Panc1 (cell line): ENCODE data around the gene AFDN. TPM values are rescaled to one million over a fixed set of nuclear protein-coding genes. Genes with fewer than 3 reads are reported as not detected.
A peak's percentile ranks its signal among the peaks of the same experiment; 100 is the strongest.

ENCODE experiments used
- ATAC-seq: fragments of 200-7000 bp; cut with Tn5 transposase; 2 replicates; pipeline ENCODE4 v1.9.1; 2020; ENCODE audit warnings: mild to moderate bottlenecking, moderate library complexity
- BruUV-seq: library from RNA; stranded (reverse); fragments of 400-500 nt; replicated peaks from 2 replicates; lab custom pipeline; 2021; lab: Mats Ljungman, UMichigan
- CTCF ChIA-PET: fragments of 300-600 bp; sonication (Branson Sonifier 250); formaldehyde crosslinking; loops from one replicate; lab custom pipeline; 2022; ENCODE audit warnings: antibody characterized with exemption; lab: Charles Lee
- POLR2A ChIA-PET: fragments of 300-600 bp; sonication (Branson Sonifier 250); formaldehyde crosslinking; loops from one replicate; lab custom pipeline; 2022; ENCODE audit warnings: antibody characterized with exemption; lab: Charles Lee
- DNase-seq: peaks from one replicate; pipeline ENCODE4 v3.0.0-alpha.2; 2010; ENCODE audit warnings: low read depth, low spot score
- H3K27ac ChIP-seq: 2 replicates; pipeline ENCODE4 v1.5.1; 2011; ENCODE audit warnings: mild to moderate bottlenecking, low read length, inconsistent platforms
- H3K27me3 ChIP-seq: fragments of 200-500 bp; sonication (Bioruptor generic); 2 replicates; pipeline ENCODE4 v1.6.0; 2014; ENCODE audit warnings: low read length, inconsistent platforms; ENCODE audit not compliant: control insufficient read depth, insufficient read depth
- H3K36me3 ChIP-seq: fragments of 200-500 bp; sonication (Bioruptor generic); 2 replicates; pipeline ENCODE4 v1.5.1; 2014; ENCODE audit warnings: inconsistent platforms, mild to moderate bottlenecking, low read length, moderate library complexity; ENCODE audit not compliant: control insufficient read depth, insufficient read depth
- H3K4me1 ChIP-seq: 2 replicates; pipeline ENCODE4 v1.5.1; 2011; ENCODE audit warnings: inconsistent platforms, mild to moderate bottlenecking, low read length, moderate library complexity; ENCODE audit not compliant: control insufficient read depth, insufficient read depth
- H3K4me3 ChIP-seq, 2 experiments: 2 replicates each; pipeline ENCODE4 v1.5.1; 2011 to 2012; ENCODE audit warnings: low read depth in 2 of 2, low read length in 2 of 2, mild to moderate bottlenecking in 2 of 2, inconsistent platforms in 1 of 2, moderate library complexity in 1 of 2
- H3K9me3 ChIP-seq: fragments of 200-500 bp; sonication (Bioruptor generic); 2 replicates; pipeline ENCODE4 v1.5.1; 2014; ENCODE audit warnings: low read depth, mild to moderate bottlenecking, inconsistent platforms, low read length, moderate library complexity; ENCODE audit not compliant: control insufficient read depth, insufficient read depth
- CTCF ChIP-seq: fragments of 450-650 bp; IDR thresholded peaks from 2 replicates; pipeline ENCODE4 v1.5.1; 2017; ENCODE audit warnings: mild to moderate bottlenecking
- POLR2AphosphoS5 ChIP-seq: IDR thresholded peaks from 2 replicates; pipeline ENCODE4 v1.6.1; 2012; ENCODE audit warnings: mild to moderate bottlenecking, low read depth, low read length, moderate library complexity
- REST ChIP-seq, 2 experiments: IDR thresholded peaks; 2 replicates each; pipeline ENCODE4 v1.6.1; 2011 to 2012; ENCODE audit warnings: low read depth in 2 of 2, control low read depth in 1 of 2, low read length in 1 of 2, mild to moderate bottlenecking in 1 of 2, moderate library complexity in 1 of 2; ENCODE audit not compliant: insufficient read depth in 1 of 2
- SIN3A ChIP-seq: IDR thresholded peaks from 2 replicates; pipeline ENCODE4 v1.6.1; 2012; ENCODE audit warnings: low read depth, mild to moderate bottlenecking, low read length, moderate library complexity, borderline replicate concordance; ENCODE audit not compliant: insufficient read depth
- TCF7L2 ChIP-seq: IDR thresholded peaks from 2 replicates; pipeline ENCODE4 v1.6.1; 2011; ENCODE audit warnings: mild to moderate bottlenecking, low read depth, low read length, inconsistent platforms
- in situ Hi-C: cut with HindIII; loops from 2 replicates; pipeline ENCODE4 v1.10.0; 2016; ENCODE audit warnings: low sequenced_read_pairs, low pct_unique_long_range_greater_than_20kb
- intact Hi-C: fragments of 100-400 bp; cut with micrococcal nuclease; formaldehyde crosslinking; loops from one replicate; pipeline ENCODE4 v1.10.0; 2022; ENCODE audit not compliant: unreplicated experiment
- total RNA-seq: library from RNA; stranded (reverse); gene quantifications from one replicate; pipeline ENCODE4 v1.2.1, GENCODE V29; 2021; ENCODE audit not compliant: unreplicated experiment

AFDN gene
- total RNA-seq, 1 experiment from 2014 or later: 143 TPM

- intact Hi-C loops (no loop called here), in situ Hi-C loops (no loop called here)
- POLR2A ChIA-PET: interaction anchor here (0.6 kb wide), 1 partner anchor 557 kb away, joined by 3 read pairs; no protein-coding TSS in a partner anchor
- H3K9me3 ChIP-seq: no peaks in the 10 kb centered on the region
- BruUV-seq: no TSS peak
- H3K36me3 ChIP-seq: no peaks in the 10 kb centered on the region; the same call in 1 of the 2 replicates
- H3K4me1 ChIP-seq: peaks cover 54% of the 10 kb centered on the region
- H3K4me3 ChIP-seq: peak overlapping the region; percentile 76 to 83
- CTCF ChIA-PET: no interaction called here
- no peaks in the 10 kb centered on the region for H3K27me3 ChIP-seq
- no peak for DNase-seq
- TF ChIP-seq POLR2AphosphoS5 (no peak), CTCF (no peak), REST (IDR thresholded peaks at IDR 0.05; ENCODE audit: insufficient read depth in 1 of 2, low read depth in 2 of 2, low read length in 1 of 2) (no peak), TCF7L2 (no peak), SIN3A (no peak)
- no peak for ATAC-seq
- H3K27ac ChIP-seq: peak overlapping the region; percentile 74; the same call in 1 of the 2 replicates
Measured at GRCh38 chr6:167828325-167828956, 1.7 kb downstream of the AFDN start.

- ATAC-seq (no peak), DNase-seq (no peak)
- TF ChIP-seq TCF7L2 (no peak), POLR2AphosphoS5 (no peak), CTCF (no peak), SIN3A (no peak), REST (IDR thresholded peaks at IDR 0.05; ENCODE audit: insufficient read depth in 1 of 2, low read depth in 2 of 2, low read length in 1 of 2) (no peak)
- H3K4me1 ChIP-seq: peaks cover 55% of the 10 kb centered on the region
- no peaks in the 10 kb centered on the region for H3K27me3 ChIP-seq
- H3K27ac ChIP-seq: peak overlapping the region; percentile 29; the same call in 1 of the 2 replicates
- no peaks in the 10 kb centered on the region for H3K9me3 ChIP-seq
- in situ Hi-C loops (no loop called here), intact Hi-C loops (no loop called here)
- BruUV-seq: no TSS peak
- ChIA-PET POLR2A (no interaction called here), CTCF (no interaction called here)
- no peaks in the 10 kb centered on the region; the same call in 1 of the 2 replicates for H3K36me3 ChIP-seq
- no peak overlapping the region for H3K4me3 ChIP-seq
Measured at GRCh38 chr6:167829513-167829912, 2.8 kb downstream of the AFDN start.
